HG02763 (cell line): ENCODE measurements around the gene DNMT3A.

ENCODE experiments used
- ATAC-seq: cut with Tn5 transposase; IDR thresholded peaks from one replicate; pipeline ENCODE4 v1.9.1; 2021; ENCODE audit warnings: mild to moderate bottlenecking, moderate library complexity; ENCODE audit not compliant: unreplicated experiment

DNMT3A gene

GRCh38 chr2:25341753-25342371 is at the start of gene DNMT3A:
Gene DNMT3A (minus strand): TSS chr2:25341925. CDS start chr2:25313984, 27,941 bp downstream.
- ATAC-seq: peak; percentile 29

- no peak for ATAC-seq
Measured at GRCh38 chr2:25389161-25389560, 47.4 kb upstream of the DNMT3A start.

DNA sequence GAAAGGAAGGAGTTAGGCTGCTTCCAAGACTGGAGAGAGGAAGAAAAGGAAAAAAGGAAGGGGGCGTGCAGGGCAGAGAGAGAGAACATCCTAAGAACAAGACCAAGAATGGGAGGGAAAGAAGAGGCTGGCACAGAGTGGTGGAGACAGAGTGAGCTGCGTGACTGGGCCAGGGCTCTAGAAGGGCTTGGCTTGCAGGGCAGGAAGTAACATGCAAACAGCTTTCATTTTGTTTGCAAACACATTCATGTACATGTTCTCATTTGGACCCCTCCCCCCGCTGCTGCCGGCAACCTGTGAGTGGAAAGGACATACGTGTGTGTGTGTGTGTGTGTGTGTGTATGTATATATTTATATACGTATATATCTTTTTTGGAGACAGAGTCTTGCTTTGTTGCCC is 46.8 kb upstream of the DNMT3A start:
- ATAC-seq: no peak

DNA sequence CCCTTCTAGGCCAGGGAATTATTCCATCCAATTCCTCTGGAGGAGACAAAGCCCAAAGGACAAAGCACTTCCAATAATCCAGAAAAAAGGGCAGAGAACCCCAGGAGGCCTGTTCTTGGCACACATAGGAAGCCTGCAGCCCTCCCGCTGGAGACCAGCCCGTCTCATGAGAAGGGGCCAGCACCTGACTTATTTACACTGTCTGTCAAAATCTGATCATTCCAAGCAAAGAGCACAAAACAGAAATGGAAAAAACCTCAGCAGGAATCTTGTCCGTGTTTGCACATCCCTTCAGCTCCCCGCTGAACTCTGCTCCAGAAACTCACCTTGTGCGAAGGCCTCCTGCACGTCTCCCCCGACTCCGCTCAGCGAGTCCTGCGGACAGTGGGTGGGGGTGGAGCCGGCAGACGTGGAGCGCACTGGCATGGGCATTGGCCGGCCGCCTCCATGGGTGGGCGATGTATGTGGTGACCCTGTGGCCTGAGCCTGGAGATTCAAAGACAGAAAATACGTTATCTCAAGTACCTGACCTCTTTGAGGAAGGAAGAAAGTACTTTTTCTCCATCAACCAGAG is 46.2 kb upstream of the DNMT3A start:
- ATAC-seq: no peak

GRCh38 chr2:25386971-25387875 is 45.5 kb upstream of the DNMT3A start:
- no peak for ATAC-seq

GRCh38 chr2:25385910-25386309 is 44.2 kb upstream of the DNMT3A start:
- ATAC-seq: no peak

GRCh38 chr2:25383806-25384205 is 42.1 kb upstream of the DNMT3A start:
- ATAC-seq: no peak

GRCh38 chr2:25381502-25381901 is 39.8 kb upstream of the DNMT3A start:
- no peak for ATAC-seq

DNA sequence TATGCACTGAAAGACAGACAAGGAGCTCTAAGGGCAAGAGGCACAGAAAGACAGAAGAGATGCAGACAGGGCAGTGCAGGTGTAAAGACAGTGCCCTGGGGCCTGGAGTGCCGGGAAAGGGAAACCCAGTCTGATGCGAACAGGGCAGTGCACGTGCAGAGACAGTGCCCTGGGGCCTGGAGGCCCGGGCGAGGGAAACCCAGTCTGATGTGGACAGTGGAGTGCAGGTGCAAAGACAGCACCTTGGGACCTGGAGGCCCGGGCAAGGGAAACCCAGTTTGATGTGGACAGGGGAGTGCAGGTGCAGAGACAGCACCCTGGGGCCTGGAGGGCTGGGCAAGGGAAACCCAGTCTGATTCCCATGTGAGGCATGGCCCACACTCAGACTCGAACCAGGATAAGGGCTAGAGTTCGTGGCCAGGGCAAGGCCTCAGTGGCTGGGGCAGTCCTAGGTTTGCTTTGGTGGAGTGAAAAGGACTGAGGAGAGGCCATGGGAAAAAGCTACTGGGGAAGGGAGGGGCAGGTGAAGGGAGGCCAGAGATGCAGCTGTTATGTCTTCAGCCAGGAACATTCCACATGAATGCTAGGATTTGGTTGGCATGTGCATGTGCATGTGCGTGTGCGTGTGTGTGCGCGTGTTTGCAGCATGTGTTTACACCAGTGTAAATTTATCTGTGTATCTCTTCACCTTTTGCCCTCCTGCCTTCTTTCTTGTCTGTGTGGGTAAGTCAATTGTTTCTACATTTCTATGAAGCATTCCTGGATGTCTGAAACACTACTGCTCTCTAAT is 39.1 kb upstream of the DNMT3A start:
- ATAC-seq: no peak

DNA sequence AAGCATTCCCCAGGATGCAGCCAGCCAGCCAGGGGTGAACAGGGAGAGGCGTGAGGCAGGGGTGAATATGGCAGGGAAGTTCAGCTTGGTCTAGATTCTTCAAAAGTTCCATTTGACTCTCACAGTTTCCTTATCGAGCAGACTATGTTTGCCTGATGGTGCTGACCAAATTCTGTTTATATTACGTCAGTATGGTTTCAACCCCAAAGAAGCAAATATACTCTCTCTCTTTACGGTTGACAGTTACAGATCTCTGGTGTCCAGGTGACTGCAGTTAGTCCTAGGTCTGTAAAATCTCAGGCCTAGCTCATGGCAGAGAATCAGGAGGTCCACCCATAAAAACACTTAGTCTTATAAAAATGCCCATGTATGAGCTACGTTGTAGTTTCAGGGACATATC is 38.3 kb upstream of the DNMT3A start:
- no peak for ATAC-seq

DNA sequence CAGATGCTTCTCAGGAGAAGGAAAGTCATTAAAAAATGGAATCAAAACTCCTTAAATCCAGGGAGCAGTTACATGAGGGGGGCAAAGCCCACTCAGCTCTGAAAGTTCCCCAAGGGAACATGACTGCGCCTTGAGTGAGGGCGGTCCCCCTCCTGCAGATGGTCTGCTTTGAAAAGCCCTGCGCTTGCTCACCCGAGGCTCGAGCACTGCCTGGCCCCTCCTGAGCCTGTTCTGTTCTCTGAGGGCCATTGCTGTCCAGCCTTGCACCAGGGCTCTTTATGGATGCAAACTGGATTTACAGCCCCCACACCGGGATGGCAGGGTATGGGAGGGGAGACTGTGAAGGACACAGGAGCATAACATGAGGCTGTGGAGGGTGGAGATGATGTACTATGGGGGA is 37.8 kb upstream of the DNMT3A start:
- ATAC-seq: no peak

DNA sequence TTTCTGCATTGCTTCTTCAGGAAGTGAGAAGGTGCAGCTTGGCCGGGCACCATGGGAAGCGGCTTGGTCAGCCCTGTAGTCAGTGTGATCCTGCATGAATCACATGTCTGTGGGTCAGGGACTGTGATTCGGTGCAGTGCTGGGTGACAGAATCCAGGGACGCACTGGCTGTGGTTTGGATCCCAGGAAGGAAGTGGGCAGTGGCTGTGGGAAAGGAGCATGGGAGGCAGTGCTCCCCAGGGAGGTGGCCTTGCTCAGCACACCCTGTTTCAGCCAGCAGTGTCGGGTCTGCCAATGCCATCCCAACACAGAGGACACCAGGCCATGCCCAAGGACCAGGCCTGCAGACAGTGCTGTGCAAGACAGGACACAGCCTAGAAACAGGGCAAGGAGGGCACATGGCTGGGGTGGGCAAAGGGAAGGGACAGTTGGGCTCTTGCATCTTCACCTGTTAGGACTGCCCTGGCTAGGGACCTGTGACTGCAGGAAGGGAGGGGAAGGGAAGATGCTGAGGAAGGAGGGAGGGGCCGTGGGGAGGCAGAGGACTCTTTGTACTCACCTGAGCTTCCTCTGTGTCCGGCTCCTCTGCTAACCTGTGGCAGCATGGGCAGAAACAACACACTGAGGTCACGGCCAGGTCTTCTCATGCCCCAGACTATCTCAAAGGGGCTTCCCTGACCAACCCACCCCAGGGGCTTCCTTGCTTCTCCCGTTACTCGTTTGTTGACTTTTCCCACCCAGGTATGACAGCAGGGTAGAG is 37.2 kb upstream of the DNMT3A start:
- no peak for ATAC-seq

GRCh38 chr2:25377822-25378421 is 36.2 kb upstream of the DNMT3A start:
- no peak for ATAC-seq

DNA sequence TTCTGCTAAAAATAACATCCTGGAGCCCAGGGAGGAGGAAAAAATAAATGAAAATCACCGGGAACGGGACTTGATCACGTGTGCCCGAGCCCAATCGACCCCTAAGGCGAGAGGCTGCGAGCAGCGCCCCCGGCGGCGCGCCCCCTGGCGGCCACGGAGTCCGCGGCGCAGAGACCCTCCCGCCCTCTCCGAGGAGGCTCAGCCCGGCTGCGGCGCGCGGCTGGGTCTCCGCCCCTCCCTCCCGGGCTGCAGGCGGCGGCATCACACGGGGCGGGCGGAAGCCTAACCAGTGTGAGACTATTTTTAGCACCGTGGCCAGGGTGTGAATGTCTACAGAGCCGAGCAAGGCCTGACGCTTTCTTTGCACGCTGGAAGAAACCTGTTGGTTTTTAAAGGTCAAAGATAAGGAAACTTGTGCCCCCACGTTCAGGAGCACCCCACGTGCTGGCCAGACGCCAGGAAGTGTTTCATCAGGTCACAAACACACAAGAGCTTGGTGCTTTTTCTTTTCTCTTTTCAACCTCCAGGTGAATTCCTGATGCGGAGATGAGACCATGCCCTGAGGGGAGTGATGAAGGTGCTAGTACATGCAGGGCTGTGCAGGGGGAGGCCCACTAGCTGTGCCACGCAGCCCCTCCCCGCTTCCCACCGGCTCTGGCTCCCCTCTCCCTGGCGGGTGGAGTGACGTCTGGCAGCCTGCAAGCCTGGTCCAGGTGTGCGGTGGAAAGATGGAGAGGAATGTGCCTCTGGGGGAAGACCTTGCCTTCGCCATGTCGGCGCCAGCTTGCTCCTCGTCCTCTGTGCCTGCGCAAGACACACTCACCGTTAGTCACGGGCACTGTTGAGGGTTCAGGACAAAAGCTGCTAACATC is 35.3 kb upstream of the DNMT3A start:
- ATAC-seq: peak; percentile 91

DNA sequence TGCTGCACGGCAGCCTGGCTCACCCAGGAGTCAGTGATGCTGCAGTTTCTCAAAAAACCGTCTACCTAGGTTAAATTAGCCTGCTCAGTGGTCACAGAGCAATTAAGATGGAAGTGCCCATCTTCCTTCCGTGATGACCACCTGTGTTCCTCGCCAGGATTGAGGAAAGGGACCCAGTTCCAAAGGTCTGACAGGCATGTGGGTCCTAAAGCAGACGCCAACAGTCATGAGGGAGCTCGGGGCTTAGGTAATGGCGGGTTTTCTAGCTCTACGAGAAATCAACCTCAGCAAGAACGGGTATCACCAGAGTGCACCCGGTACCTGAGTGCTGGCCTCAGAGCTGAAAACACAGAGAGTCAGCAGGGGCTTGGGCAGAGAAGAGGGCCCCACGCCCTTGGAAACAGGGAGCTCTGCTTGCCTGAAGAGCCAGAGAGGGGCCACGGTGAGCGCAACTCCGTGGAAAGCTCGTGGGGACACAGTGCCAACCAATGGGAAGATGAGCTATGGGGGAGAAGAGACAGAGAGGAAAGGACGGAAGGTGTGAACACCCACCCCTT is 34.3 kb upstream of the DNMT3A start:
- ATAC-seq: no peak

GRCh38 chr2:25375371-25375988 is 33.8 kb upstream of the DNMT3A start:
- no peak for ATAC-seq

DNA sequence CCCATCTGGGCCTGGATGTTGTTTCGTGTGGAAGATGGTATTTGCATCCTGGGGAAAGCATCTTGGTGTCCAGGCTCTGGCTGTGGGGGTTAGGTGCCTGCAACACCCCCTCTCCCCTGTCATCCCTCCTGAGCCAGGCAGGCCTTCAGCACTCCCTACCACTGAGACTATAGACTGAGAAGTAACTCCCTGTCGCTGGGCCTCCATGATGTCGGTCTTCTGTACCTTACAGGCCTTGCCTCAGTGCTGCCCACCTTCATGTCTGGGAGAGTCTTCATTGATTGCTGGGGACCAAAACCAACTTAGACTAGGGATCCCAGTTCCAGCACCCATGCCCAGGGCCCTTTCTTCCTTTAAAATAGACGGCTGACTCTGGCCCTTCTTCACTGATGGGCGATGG is 33.1 kb upstream of the DNMT3A start:
- no peak for ATAC-seq

DNA sequence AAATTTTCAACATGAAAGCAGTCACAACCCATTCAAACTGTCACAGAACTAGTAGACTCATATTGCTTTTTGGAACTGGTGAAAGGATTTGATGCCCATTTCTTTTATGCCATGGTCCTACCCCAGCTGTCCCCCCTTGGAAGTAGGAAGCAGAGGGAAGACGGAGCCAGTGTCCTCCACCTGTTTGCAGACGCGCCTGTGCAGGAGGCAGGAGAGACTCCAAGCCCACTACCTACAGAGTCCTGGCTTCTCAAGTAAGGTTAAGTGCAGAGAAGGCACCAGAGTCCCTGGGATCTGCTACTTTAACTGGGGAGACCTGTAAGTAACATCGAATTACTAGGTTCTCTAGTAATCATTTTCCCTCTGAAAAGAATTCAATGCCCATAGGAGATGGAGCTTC is 32.7 kb upstream of the DNMT3A start:
- ATAC-seq: no peak
